ENCODE measurements around the gene DCANP1. TPM values are rescaled to one million over a fixed set of nuclear protein-coding genes. Genes with fewer than 3 reads are reported as not detected.

The DCANP1 gene
- total and polyA plus RNA-seq, 2 of the 13 experiments (the other 11 are each of a cell fraction or from before 2014, with no cell fraction given), result not detected

DNA sequence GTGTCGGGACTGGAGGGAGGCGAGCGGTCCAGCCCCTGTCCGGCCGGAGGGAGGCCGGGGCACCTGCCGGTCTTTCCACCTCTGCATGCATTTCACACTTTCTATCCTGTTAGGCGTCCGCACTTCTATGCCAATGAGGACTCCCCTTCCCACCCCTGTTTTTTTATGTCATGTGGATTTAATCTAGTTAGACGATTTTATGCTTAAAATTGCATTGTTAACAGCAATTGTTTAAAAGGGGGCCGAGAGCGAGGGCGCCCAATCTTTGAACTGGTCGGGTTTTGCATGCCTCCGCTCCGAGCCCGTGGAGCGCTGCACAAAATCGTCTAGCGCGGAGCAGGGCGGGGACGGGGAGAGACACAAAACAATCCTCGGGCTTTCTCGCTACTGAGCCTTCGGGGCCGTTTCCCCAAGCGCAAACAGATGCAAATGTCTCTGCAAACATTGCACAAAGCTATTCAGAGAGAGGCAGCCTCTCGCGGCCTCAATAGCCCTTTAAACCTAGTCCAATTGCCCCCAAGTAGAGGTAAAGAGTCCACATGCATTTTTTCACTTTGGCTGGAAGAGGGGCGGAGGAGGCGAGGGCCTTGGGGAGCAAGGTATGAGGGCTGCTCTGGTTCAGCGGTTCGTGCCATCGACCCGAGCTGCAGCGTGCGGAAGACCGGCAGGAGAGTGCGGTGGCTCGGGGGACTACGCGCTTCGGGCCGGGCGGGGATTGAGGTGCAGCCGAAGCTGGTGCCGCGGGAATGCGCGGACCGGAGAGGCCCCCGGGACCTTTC is 42.5 kb upstream of the DCANP1 start (continued):
- TF ChIP-seq GATAD2A (CRISPR knock-in tag; IDR thresholded peaks at IDR 0.05) (peak; percentile 79), ATF2 (CRISPR knock-in tag; IDR thresholded peaks at IDR 0.05) (peak; percentile 16; the same call in 1 of the 2 replicates), HOXA3 (CRISPR knock-in tag; IDR thresholded peaks at IDR 0.05) (peak; percentile 68), U2AF1 (optimal IDR thresholded peaks at IDR 0.05; ENCODE audit: low read depth, low read length) (no peak), ZNF570 (CRISPR knock-in tag; IDR thresholded peaks at IDR 0.05; ENCODE audit: borderline replicate concordance) (no peak), LRRFIP1 (CRISPR knock-in tag; conservative IDR thresholded peaks at IDR 0.05) (no peak), ISL2 (CRISPR knock-in tag; IDR thresholded peaks at IDR 0.05) (peak; percentile 79), ZNF652 (CRISPR knock-in tag; IDR thresholded peaks at IDR 0.05; ENCODE audit: borderline replicate concordance, low read depth) (no peak), ZNF143 (CRISPR knock-in tag; IDR thresholded peaks at IDR 0.05) (no peak), PCBP2 (optimal IDR thresholded peaks at IDR 0.05; ENCODE audit: low read depth, low read length, poor library complexity, severe bottlenecking) (no peak), ZNF512 (CRISPR knock-in tag; IDR thresholded peaks at IDR 0.05) (no peak), REST (IDR thresholded peaks at IDR 0.05; ENCODE audit: borderline replicate concordance in 1 of 2, low read depth in 1 of 2, low read length in 2 of 2) (peak in 1 of 2 experiments; percentile 59; a peak in 2 of 4 replicates)
- TF ChIP-seq, protein P1, sequence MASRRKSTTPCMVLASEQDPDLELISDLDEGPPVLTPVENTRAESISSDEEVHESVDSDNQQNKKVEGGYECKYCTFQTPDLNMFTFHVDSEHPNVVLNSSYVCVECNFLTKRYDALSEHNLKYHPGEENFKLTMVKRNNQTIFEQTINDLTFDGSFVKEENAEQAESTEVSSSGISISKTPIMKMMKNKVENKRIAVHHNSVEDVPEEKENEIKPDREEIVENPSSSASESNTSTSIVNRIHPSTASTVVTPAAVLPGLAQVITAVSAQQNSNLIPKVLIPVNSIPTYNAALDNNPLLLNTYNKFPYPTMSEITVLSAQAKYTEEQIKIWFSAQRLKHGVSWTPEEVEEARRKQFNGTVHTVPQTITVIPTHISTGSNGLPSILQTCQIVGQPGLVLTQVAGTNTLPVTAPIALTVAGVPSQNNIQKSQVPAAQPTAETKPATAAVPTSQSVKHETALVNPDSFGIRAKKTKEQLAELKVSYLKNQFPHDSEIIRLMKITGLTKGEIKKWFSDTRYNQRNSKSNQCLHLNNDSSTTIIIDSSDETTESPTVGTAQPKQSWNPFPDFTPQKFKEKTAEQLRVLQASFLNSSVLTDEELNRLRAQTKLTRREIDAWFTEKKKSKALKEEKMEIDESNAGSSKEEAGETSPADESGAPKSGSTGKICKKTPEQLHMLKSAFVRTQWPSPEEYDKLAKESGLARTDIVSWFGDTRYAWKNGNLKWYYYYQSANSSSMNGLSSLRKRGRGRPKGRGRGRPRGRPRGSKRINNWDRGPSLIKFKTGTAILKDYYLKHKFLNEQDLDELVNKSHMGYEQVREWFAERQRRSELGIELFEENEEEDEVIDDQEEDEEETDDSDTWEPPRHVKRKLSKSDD (CRISPR knock-in tag; IDR thresholded peaks at IDR 0.05; ENCODE audit: low read depth), result no peak
- TF ChIP-seq, protein P2, sequence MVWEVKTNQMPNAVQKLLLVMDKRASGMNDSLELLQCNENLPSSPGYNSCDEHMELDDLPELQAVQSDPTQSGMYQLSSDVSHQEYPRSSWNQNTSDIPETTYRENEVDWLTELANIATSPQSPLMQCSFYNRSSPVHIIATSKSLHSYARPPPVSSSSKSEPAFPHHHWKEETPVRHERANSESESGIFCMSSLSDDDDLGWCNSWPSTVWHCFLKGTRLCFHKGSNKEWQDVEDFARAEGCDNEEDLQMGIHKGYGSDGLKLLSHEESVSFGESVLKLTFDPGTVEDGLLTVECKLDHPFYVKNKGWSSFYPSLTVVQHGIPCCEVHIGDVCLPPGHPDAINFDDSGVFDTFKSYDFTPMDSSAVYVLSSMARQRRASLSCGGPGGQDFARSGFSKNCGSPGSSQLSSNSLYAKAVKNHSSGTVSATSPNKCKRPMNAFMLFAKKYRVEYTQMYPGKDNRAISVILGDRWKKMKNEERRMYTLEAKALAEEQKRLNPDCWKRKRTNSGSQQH (CRISPR knock-in tag; IDR thresholded peaks at IDR 0.05; ENCODE audit: low read depth), result no peak

Data from HepG2 (cell line).